ENCODE data around the gene NTRK1.

Gene NTRK1

DNA sequence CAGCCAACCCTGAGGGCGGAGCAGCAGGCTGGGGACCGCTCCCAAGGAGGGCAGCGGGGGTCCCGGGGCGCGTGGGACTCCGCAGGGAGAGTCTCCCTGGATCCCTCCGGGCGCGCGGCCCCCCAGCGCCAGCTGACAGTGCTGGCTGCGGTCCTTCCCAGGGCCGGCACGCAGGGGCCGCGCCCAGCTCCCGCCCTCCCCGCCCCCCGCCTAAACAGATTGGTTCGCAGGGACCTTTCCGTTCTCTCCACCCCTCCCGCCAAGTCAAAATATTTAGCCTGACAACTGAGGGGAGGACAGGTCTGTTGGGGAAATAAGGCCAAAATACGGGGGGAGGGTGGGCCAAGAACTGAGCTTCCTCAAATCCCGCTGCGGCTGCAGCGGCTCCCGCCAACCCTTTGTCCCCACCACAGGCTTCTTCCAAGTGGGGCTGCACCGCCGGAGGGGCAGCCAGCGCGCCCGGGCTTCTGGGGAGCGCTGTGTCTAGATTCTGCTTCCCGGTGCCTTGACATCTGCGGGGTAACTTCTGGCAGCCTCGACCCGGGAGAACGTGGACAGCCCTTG, 1.6 kb upstream of the NTRK1 start, which contains the start of gene INSRR:
Gene INSRR, minus strand, starts transcription at position 159 of the 564 bp plus-strand sequence. CDS start 496 bp downstream, outside the sequence.
- no peak for DNase-seq

DNA sequence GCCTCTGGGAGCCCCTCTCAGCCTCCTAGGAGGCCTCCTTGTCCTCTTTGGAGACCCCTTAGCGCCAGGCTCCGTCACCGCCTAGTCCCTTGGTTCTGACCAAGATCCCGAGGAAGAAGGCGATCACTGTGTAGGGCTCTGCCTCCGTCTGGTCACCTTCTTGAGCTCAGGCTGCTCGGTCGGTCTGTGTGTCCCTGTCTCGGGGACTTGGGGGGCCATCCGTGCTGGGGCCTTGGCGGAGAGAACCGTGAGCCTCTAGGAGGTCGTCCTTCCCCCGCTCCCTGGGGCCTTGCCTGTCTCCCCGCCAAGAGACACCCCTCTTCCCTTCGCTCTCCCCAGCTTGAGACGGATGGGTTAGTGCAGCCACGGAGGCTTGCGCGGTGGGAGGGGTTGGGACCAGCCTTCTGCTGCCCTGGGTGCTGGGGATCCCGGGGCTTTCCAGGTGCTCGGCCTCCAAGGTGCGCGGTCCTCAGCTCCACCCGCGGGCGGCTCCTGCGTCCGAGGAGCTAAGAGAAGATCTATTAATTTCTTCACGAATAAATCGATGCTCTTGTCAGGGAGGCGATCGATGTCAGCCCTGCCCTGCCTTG, 1.0 kb upstream of the NTRK1 start:
- no peak for DNase-seq

DNA sequence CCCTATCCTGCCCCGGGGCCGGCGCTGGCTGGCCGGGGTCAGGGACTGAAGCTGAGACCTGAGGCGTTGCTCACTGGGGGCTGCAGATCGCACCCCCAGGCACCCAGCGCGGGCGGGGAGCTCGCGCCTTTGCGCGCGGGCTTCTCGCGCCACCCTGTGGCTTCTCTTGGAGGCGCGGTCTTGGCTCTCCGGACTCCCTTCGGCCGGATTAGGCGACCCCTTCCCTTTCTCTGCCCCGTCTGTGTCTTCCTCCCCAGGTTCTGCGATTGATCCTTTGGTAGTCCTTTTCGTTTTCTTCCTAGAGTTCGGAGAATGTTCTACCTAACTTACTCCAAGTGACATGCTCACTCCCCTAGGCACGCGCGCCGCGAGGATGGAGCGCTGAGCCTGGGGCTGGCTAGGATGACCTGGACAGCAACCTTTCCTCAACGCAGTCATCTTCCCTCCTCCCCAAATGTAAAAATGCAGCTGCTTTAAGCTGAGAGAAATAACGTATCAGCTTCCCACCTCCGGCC, 495 bp upstream of the NTRK1 start:
- DNase-seq: peak in 1 of 2 experiments; percentile 17

DNA sequence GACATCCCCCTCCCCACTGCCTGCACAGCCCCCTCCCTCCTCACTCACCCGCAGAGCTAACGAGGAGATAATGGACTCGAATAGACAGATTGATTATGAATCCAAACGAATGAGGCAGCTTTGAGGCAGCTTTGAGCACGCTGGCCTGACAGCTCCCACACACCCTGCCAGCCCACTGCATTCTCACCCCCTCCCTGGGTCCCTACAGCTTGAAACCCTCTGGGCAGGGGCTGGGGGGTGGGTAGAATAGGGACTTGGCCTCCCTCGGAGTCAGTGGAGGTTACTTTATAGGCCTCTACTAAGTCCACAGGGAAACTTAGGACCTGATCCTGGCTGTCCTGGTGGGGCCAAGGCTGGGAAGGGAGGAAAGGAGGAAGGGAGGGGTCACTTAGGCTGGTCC, 1.9 kb downstream of the NTRK1 start:
- DNase-seq: no peak

DNA sequence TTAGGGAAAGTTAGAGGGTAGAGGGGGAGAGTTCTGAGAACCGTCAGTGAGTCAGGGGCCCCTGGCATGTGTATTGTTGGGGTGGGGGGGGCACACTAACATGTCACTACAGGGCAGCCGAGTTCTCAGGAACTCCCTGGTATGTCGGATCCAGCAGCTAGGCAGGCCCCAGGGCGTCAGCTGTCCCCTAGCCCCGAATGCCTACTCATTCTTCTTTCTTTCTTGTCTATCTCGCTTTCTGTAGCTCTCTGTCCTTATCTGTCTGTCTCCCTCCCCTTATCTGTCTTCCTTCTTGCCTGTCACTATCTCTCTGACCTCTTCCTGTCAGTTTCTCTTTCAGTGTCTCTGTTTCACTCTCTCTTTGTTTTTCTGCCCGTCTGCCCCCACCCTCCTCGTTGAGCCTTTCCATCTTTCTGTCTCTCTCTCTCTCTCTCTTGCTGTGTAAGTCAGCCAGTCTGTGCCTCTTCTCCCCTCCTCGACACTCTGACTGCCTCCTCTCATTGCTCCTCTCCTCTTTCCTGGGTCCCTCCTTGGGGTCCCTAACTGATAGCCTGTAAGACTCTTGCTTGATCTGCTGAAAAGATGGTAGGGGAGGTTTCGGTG, 2.4 kb downstream of the NTRK1 start:
- no peak for DNase-seq

DNA sequence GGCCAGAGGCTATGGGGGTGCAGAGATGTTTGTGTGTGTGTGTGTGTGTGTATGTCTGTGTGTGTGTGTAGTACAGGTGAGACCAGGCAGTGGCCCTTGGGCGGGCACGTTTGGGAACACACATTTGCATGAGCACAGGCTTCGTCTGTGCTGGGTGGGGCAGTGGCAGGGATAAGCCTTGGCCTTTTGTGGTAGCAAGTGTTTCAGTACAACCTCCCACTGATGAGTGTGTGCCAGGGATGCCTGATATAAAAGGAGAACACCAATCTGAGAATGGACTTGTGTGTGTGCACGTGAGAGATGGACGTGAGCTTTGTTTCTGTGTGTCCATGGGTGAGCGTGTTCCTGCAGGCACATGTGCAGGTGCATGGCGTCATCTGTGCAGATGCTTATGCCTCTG, 3.0 kb downstream of the NTRK1 start:
- no peak for DNase-seq

- no peak for DNase-seq
These were observed 4.1 kb downstream of the NTRK1 start for GRCh38 chr1:156864796-156865195.

DNA sequence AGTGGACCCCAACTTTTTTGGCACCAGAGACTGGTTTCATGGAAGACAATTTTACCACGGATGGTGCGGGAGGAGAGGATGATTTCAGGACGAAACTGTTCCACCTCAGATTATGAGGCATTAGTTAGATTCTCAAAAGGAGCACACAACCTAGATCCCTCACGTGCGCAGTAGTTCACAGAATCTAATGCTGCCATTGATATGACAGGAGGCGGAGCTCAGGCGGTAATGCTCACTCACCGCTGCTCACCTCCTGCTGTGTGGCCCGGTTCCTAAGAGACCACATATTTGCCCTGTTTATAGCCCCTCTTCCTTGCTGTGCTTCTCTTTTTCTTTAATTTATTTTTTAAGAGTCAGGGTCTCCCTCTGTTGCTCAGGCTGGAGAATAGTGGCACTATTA, 4.6 kb downstream of the NTRK1 start:
- DNase-seq: no peak

- no peak for DNase-seq
These were observed 5.2 kb downstream of the NTRK1 start for GRCh38 chr1:156865865-156866248.

DNA sequence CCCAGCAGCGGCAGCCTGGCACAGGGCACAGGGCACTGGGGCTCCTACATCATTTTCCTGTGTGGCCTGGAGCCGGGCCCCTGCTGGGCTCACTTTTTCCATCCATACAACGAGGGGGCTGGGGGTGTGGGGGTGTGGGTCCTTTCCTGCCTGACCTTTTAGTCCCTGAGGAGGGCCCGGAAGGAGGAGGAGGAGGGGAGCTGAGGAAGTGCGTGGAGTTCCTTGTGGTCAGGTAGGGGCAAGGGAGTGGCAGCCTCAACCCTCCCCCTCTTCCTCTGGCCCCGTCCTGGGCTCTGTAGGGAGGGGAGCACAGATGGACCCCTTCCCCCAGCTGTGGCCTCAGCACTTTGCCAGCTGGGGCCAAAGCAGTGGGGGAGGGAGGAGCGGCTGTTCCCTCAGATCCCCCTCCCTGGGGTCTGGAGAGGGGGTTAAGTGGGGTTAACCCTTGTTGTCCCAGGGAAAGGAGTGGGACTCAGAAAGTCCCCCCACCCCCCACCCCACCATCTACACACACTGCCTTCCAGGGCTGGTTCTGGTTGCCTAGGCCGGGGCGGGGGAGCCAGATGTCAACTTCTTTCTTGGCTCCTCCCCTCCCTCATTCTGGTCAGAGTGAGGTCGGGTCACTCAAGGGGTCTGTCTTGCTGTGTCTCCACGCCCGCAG, 5.7 kb downstream of the NTRK1 start:
- no peak for DNase-seq

GRCh38 chr1:156868341-156868740, 7.7 kb downstream of the NTRK1 start:
- DNase-seq: no peak

GRCh38 chr1:156869455-156869854, 8.8 kb downstream of the NTRK1 start:
- no peak for DNase-seq

GRCh38 chr1:156873659-156874058, 13.0 kb downstream of the NTRK1 start:
- DNase-seq: no peak

- DNase-seq: no peak
These were observed 13.5 kb downstream of the NTRK1 start for GRCh38 chr1:156874142-156874541.

DNA sequence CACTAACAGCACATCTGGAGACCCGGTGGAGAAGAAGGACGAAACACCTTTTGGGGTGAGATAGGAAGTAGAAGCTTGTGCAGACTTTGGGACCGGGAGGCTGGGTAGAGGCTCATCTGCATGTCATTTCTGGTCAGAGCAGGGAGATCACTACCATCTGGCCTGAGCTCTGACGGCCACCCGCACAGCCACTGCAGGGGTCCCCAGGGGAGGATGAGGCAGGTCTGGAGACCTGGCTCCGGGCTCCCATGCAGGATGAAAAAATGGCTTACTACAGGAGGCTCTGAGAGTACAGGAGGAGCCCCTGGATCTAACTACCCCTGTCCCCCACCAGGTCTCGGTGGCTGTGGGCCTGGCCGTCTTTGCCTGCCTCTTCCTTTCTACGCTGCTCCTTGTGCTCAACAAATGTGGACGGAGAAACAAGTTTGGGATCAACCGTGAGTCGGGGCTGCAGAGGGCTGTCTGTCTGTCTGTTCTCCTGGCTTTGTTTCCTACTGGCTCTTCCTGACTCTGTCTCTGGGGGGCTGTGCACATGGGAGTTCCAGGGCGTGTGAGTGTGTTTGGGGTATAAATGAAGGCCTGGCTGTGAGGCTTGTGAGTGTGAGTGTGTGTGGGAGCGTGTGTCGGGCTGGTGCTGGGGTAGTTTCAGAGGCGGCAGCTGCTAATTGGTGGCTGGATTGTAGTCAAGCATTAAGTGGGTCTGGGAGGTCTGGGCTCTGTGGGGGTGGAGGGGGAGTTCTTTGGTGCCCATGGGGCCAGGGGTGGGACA, 14.1 kb downstream of the NTRK1 start:
- DNase-seq: no peak

DNA sequence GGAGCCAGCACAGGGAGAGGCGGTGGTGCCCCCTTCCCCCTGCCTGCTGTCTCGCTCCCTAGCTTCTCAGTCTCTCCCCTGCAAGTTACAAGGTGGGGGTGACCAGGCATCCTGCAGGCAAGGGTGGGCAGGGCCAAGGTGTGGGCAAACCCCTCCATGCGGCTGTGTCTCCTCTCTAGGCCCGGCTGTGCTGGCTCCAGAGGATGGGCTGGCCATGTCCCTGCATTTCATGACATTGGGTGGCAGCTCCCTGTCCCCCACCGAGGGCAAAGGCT, 14.6 kb downstream of the NTRK1 start:
- no peak for DNase-seq

DNA sequence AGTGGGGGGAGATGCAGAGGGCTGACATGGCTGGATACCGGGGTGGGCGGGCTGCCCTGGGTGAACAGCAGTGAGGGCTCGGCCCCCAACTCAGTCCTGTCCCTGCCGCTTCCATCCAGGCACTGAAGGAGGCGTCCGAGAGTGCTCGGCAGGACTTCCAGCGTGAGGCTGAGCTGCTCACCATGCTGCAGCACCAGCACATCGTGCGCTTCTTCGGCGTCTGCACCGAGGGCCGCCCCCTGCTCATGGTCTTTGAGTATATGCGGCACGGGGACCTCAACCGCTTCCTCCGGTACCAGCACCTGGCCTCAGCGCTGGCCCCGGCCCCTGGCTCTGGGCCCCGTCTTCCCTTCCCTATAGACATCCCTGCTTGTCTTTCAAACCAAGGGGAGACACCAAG, 15.6 kb downstream of the NTRK1 start:
- no peak for DNase-seq

GRCh38 chr1:156877433-156878170, 16.9 kb downstream of the NTRK1 start:
- no peak for DNase-seq

- DNase-seq: no peak
These were observed 19.2 kb downstream of the NTRK1 start for GRCh38 chr1:156879876-156880275.

GRCh38 chr1:156880473-156880872, 19.8 kb downstream of the NTRK1 start:
- no peak for DNase-seq

DNA sequence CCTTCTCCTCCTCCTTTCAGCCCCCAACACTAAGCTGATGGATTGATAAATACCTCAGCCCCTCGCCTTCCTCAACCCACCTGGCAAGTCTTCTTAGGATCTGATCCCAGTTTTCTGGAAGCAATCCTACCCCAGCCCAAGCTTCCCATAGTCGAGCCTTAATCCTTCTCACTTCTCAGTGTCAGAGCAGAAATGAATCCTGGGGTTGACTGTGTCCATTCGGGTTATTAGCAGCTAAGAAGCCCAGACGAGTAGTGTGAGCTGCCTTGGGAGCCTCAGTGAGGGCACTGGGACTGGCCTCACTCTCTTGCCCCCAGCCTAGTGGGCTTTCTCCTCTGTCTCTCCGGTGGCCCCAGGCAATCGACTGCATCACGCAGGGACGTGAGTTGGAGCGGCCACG, 20.4 kb downstream of the NTRK1 start:
- DNase-seq: no peak

DNA sequence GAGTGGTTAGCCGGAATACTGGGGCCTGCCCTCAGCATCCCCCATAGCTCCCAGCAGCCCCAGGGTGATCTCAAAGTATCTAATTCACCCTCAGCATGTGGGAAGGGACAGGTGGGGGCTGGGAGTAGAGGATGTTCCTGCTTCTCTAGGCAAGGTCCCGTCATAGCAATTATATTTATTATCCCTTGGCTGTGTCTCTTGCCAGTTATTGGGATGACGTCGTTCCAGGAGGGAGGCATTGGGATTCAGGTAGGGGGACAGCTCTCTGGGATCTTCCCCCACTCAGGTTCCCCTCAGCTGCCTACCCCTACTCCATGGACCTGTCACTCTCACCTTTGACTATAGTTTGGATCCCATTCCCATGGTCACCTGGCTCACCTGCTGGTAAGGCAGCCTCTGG, 21.0 kb downstream of the NTRK1 start:
- DNase-seq: no peak

- no peak for DNase-seq
These were observed 21.9 kb downstream of the NTRK1 start for GRCh38 chr1:156882543-156882942.
